Measurements from ENCODE around the gene RAPGEF5. TPM values are rescaled to one million over a fixed set of nuclear protein-coding genes. Genes with fewer than 3 reads are reported as not detected.

RAPGEF5 gene
- polyA plus RNA-seq, 1 donor (not counting 4 experiments of a cell fraction or from before 2014, with no cell fraction given): 2.1 TPM

GRCh38 chr7:22271311-22271710, 85.6 kb downstream of the RAPGEF5 start:
- Histone ChIP-seq H4K20me1 (ENCODE audit: control insufficient read depth, extremely low read depth, insufficient read depth, low read length) (no peaks in the 10 kb centered on the region), H3K9me1 (ENCODE audit: control insufficient read depth, extremely low read depth, insufficient read depth, low read length) (no peaks in the 10 kb centered on the region), H3K27me3 (ENCODE audit: control insufficient read depth, extremely low read depth, insufficient read depth, low read length) (no peaks in the 10 kb centered on the region), H2AFZ (ENCODE audit: control insufficient read depth, low read length) (no peak overlapping the region), H3K9ac (ENCODE audit: control insufficient read depth, extremely low read depth, insufficient read depth, low read length) (no peak overlapping the region), H3K9me3 (ENCODE audit: control insufficient read depth, low read depth, low read length) (no peaks in the 10 kb centered on the region), H3K4me2 (ENCODE audit: control insufficient read depth, extremely low read depth, insufficient read depth, low read depth, low read length) (no peak overlapping the region), H3K36me3 (ENCODE audit: control insufficient read depth in 2 of 2, extremely low read depth in 1 of 2, insufficient read depth in 2 of 2, low read length in 2 of 2) (no peaks in the 10 kb centered on the region), H3K4me1 (ENCODE audit: control insufficient read depth, extremely low read depth, insufficient read depth, low read length) (peaks cover 9% of the 10 kb centered on the region), H3K79me2 (ENCODE audit: control insufficient read depth, insufficient read depth, low read length) (no peaks in the 10 kb centered on the region), H3K27ac (ENCODE audit: control insufficient read depth, insufficient read depth, low read length) (no peak overlapping the region), H3K4me3 (ENCODE audit: control insufficient read depth in 2 of 3, extremely low read depth in 1 of 3, insufficient read depth in 2 of 3, low read depth in 1 of 3, low read length in 3 of 3) (no peak overlapping the region)
- DNase-seq (ENCODE audit: low read depth, low spot score): no peak
- FAIRE-seq: no peak
- dilution Hi-C loops (cut with MboI; ENCODE audit: extremely low pct_ligation_motif_present, low sequenced_read_pairs): no loop called here
- TF ChIP-seq, protein P1, sequence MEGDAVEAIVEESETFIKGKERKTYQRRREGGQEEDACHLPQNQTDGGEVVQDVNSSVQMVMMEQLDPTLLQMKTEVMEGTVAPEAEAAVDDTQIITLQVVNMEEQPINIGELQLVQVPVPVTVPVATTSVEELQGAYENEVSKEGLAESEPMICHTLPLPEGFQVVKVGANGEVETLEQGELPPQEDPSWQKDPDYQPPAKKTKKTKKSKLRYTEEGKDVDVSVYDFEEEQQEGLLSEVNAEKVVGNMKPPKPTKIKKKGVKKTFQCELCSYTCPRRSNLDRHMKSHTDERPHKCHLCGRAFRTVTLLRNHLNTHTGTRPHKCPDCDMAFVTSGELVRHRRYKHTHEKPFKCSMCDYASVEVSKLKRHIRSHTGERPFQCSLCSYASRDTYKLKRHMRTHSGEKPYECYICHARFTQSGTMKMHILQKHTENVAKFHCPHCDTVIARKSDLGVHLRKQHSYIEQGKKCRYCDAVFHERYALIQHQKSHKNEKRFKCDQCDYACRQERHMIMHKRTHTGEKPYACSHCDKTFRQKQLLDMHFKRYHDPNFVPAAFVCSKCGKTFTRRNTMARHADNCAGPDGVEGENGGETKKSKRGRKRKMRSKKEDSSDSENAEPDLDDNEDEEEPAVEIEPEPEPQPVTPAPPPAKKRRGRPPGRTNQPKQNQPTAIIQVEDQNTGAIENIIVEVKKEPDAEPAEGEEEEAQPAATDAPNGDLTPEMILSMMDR (optimal IDR thresholded peaks at IDR 0.05 in 1 of 3, IDR thresholded peaks at IDR 0.05 in 1 of 3, conservative IDR thresholded peaks at IDR 0.05 in 1 of 3; ENCODE audit: extremely low read depth in 1 of 3, insufficient read depth in 2 of 3, low read length in 3 of 3): no peak
- TF ChIP-seq EZH2 (IDR thresholded peaks at IDR 0.05; ENCODE audit: low read length): no peak

DNA sequence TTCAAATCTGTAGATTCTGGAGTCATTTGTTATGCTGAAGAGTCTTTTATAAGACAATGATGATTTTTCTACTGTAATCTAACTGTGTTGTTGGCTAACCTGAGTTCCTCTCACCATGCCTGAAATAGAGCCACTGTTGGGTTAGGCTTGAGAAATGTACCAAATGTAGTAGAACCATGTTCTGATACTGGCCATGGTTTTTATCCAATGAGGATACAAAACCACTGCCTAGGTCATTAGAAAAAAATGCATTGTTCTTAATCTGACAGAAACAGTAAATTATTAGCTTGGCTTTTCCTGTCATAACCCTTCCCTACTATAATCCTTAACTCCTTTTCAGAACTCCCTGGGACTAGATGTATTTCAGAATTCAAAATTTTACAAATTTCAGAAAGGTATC, 86.6 kb downstream of the RAPGEF5 start:
- FAIRE-seq: no peak

More for the DNA sequence above, 86.6 kb downstream of the RAPGEF5 start:
- no peaks in the 10 kb centered on the region for H3K36me3 ChIP-seq (ENCODE audit: control insufficient read depth in 2 of 2, extremely low read depth in 1 of 2, insufficient read depth in 2 of 2, low read length in 2 of 2)
- H3K9me3 ChIP-seq (ENCODE audit: control insufficient read depth, low read depth, low read length): no peaks in the 10 kb centered on the region
- no peak overlapping the region for H2AFZ ChIP-seq (ENCODE audit: control insufficient read depth, low read length)
- dilution Hi-C loops (cut with MboI; ENCODE audit: extremely low pct_ligation_motif_present, low sequenced_read_pairs): no loop called here
- no peak overlapping the region for H3K27ac ChIP-seq (ENCODE audit: control insufficient read depth, insufficient read depth, low read length)
- no peak overlapping the region for H3K4me3 ChIP-seq (ENCODE audit: control insufficient read depth in 2 of 3, extremely low read depth in 1 of 3, insufficient read depth in 2 of 3, low read depth in 1 of 3, low read length in 3 of 3)
- H4K20me1 ChIP-seq (ENCODE audit: control insufficient read depth, extremely low read depth, insufficient read depth, low read length): no peaks in the 10 kb centered on the region
- no peak overlapping the region for H3K9ac ChIP-seq (ENCODE audit: control insufficient read depth, extremely low read depth, insufficient read depth, low read length)
- no peaks in the 10 kb centered on the region for H3K79me2 ChIP-seq (ENCODE audit: control insufficient read depth, insufficient read depth, low read length)
- no peaks in the 10 kb centered on the region for H3K27me3 ChIP-seq (ENCODE audit: control insufficient read depth, extremely low read depth, insufficient read depth, low read length)
- H3K9me1 ChIP-seq (ENCODE audit: control insufficient read depth, extremely low read depth, insufficient read depth, low read length): no peaks in the 10 kb centered on the region
- TF ChIP-seq EZH2 (IDR thresholded peaks at IDR 0.05; ENCODE audit: low read length): no peak
- TF ChIP-seq, protein P1 (optimal IDR thresholded peaks at IDR 0.05 in 1 of 3, IDR thresholded peaks at IDR 0.05 in 1 of 3, conservative IDR thresholded peaks at IDR 0.05 in 1 of 3; ENCODE audit: extremely low read depth in 1 of 3, insufficient read depth in 2 of 3, low read length in 3 of 3): no peak
- peaks cover 9% of the 10 kb centered on the region for H3K4me1 ChIP-seq (ENCODE audit: control insufficient read depth, extremely low read depth, insufficient read depth, low read length)
- peak overlapping the region; percentile 8 for H3K4me2 ChIP-seq (ENCODE audit: control insufficient read depth, extremely low read depth, insufficient read depth, low read depth, low read length)
- DNase-seq (ENCODE audit: low read depth, low spot score): no peak

Measured in keratinocyte (primary cell).